GM23338 (cell line): ENCODE data around the gene ZFHX3.

Experiments
- CREB1 ChIP-seq: fragments of 250-450 bp; sonication (Bioruptor Pico); IDR thresholded peaks from 2 replicates; pipeline ENCODE4 v1.5.0; 2020; ENCODE audit warnings: low read depth, mild to moderate bottlenecking, moderate library complexity
- EZH2 ChIP-seq: fragments of 200-600 bp; sonication (generic); IDR thresholded peaks from one replicate; pipeline ENCODE4 v1.8.0; 2017; ENCODE audit warnings: antibody characterized with exemption, mild to moderate bottlenecking, low read depth; ENCODE audit not compliant: unreplicated experiment
- EZH2phosphoT487 ChIP-seq: fragments of 200-600 bp; sonication (generic); IDR thresholded peaks from one replicate; pipeline ENCODE4 v1.8.1; 2018; ENCODE audit warnings: antibody characterized with exemption; ENCODE audit not compliant: unreplicated experiment
- JUNB ChIP-seq: IDR thresholded peaks from one replicate; pipeline ENCODE4 v1.6.1; 2016; ENCODE audit warnings: antibody characterized with exemption; ENCODE audit not compliant: unreplicated experiment
- POLR2AphosphoS5 ChIP-seq: IDR thresholded peaks from 2 replicates; pipeline ENCODE4 v1.6.1; 2016; ENCODE audit warnings: antibody characterized with exemption, low read depth
- TF ChIP-seq, protein P1 (sequence below), 2 experiments: fragments of 200-600 bp in 1 of 2; sonication (generic) in 1 of 2; conservative IDR thresholded peaks; 2 replicates each; pipeline versions ENCODE4 v1.5.1 to v1.6.1; 2016 to 2017; ENCODE audit warnings: antibody characterized with exemption in 2 of 2, low read depth in 2 of 2, mild to moderate bottlenecking in 2 of 2, moderate library complexity in 1 of 2
- TF ChIP-seq, protein P2 (sequence below): IDR thresholded peaks from one replicate; pipeline ENCODE4 v1.6.1; 2018; ENCODE audit warnings: antibody characterized with exemption; ENCODE audit not compliant: unreplicated experiment

DNA sequence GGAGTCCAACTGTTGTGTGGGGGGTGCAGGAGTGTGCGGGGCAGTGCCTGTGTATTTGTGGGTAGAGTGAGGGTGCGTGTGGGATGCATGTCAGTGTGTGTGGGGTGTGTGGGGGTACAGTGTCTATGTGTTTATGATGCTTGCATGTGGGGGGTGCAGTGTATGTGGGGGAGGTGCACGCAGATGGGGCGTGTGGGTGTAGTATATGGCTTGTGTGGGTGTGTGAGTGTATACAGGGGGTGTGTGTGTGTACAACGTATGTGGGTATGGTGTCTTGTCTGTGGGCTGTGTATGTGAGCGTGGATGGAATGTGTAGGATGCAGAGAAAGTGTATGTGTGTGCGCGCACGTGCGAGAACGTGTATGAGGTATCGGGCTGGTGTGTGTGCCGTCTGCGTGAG, 160.4 kb downstream of the ZFHX3 start:
- TF ChIP-seq EZH2 = no peak
- TF ChIP-seq, protein P1, sequence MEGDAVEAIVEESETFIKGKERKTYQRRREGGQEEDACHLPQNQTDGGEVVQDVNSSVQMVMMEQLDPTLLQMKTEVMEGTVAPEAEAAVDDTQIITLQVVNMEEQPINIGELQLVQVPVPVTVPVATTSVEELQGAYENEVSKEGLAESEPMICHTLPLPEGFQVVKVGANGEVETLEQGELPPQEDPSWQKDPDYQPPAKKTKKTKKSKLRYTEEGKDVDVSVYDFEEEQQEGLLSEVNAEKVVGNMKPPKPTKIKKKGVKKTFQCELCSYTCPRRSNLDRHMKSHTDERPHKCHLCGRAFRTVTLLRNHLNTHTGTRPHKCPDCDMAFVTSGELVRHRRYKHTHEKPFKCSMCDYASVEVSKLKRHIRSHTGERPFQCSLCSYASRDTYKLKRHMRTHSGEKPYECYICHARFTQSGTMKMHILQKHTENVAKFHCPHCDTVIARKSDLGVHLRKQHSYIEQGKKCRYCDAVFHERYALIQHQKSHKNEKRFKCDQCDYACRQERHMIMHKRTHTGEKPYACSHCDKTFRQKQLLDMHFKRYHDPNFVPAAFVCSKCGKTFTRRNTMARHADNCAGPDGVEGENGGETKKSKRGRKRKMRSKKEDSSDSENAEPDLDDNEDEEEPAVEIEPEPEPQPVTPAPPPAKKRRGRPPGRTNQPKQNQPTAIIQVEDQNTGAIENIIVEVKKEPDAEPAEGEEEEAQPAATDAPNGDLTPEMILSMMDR (conservative IDR thresholded peaks at IDR 0.05; ENCODE audit: low read depth in 2 of 2) = no peak
- no peak for TF ChIP-seq CREB1 (CRISPR knock-in tag)
- TF ChIP-seq POLR2AphosphoS5 = no peak
- no peak for TF ChIP-seq EZH2phosphoT487
- TF ChIP-seq JUNB = no peak
- TF ChIP-seq, protein P2, sequence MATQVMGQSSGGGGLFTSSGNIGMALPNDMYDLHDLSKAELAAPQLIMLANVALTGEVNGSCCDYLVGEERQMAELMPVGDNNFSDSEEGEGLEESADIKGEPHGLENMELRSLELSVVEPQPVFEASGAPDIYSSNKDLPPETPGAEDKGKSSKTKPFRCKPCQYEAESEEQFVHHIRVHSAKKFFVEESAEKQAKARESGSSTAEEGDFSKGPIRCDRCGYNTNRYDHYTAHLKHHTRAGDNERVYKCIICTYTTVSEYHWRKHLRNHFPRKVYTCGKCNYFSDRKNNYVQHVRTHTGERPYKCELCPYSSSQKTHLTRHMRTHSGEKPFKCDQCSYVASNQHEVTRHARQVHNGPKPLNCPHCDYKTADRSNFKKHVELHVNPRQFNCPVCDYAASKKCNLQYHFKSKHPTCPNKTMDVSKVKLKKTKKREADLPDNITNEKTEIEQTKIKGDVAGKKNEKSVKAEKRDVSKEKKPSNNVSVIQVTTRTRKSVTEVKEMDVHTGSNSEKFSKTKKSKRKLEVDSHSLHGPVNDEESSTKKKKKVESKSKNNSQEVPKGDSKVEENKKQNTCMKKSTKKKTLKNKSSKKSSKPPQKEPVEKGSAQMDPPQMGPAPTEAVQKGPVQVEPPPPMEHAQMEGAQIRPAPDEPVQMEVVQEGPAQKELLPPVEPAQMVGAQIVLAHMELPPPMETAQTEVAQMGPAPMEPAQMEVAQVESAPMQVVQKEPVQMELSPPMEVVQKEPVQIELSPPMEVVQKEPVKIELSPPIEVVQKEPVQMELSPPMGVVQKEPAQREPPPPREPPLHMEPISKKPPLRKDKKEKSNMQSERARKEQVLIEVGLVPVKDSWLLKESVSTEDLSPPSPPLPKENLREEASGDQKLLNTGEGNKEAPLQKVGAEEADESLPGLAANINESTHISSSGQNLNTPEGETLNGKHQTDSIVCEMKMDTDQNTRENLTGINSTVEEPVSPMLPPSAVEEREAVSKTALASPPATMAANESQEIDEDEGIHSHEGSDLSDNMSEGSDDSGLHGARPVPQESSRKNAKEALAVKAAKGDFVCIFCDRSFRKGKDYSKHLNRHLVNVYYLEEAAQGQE = no peak
